K562 (cell line): ENCODE measurements around the gene KCNK3. TPM values are rescaled to one million over a fixed set of nuclear protein-coding genes. Genes with fewer than 3 reads are reported as not detected.

Source experiments
- CHD2 ChIP-seq: IDR thresholded peaks from 2 replicates; pipeline ENCODE4 v1.6.1; 2011; ENCODE audit warnings: low read depth, low read length
- HDAC3 ChIP-seq: fragments of 450-650 bp; IDR thresholded peaks from 2 replicates; pipeline ENCODE4 v1.6.1; 2018; ENCODE audit warnings: borderline replicate concordance, mild to moderate bottlenecking, moderate library complexity; ENCODE audit not compliant: partially characterized antibody
- HMGN3 ChIP-seq: IDR thresholded peaks from 2 replicates; pipeline ENCODE4 v1.6.1; 2011; ENCODE audit warnings: borderline replicate concordance, low read depth, mild to moderate bottlenecking, mixed read lengths, low read length; ENCODE audit not compliant: insufficient read length; ENCODE audit errors: extremely low read depth
- KAT2B ChIP-seq: IDR thresholded peaks from one replicate; pipeline ENCODE4 v1.6.1; 2012; ENCODE audit warnings: low read depth, mild to moderate bottlenecking, control low read depth, inconsistent platforms, low read length, moderate library complexity
- KLF6 ChIP-seq: fragments of 250-450 bp; sonication (Bioruptor Pico); IDR thresholded peaks from 2 replicates; pipeline ENCODE4 v1.4.0; 2020; ENCODE audit warnings: mild to moderate bottlenecking, moderate library complexity, borderline replicate concordance
- LCOR ChIP-seq: sonication (generic); formaldehyde crosslinking; IDR thresholded peaks from 2 replicates; pipeline ENCODE4 v1.8.0; 2022; ENCODE audit warnings: mild to moderate bottlenecking, missing genetic modification reagents
- NCOA1 ChIP-seq: fragments of 450-650 bp; IDR thresholded peaks from 2 replicates; pipeline ENCODE4 v1.6.1; 2016; ENCODE audit warnings: low read depth
- NCOR1 ChIP-seq: fragments of 450-650 bp; IDR thresholded peaks from 2 replicates; pipeline ENCODE4 v1.6.1; 2016; ENCODE audit warnings: mild to moderate bottlenecking, moderate library complexity
- NFATC3 ChIP-seq: fragments of 450-650 bp; IDR thresholded peaks from 2 replicates; pipeline ENCODE4 v1.6.1; 2017; ENCODE audit warnings: mild to moderate bottlenecking
- NFIX ChIP-seq: fragments of 250-450 bp; sonication (Bioruptor Pico); IDR thresholded peaks from 2 replicates; pipeline ENCODE4 v1.4.0; 2020; ENCODE audit warnings: low read depth, mild to moderate bottlenecking, moderate library complexity
- RCOR1 ChIP-seq, 2 experiments: IDR thresholded peaks; 2 replicates each; pipeline ENCODE4 v1.6.1; 2012; ENCODE audit warnings: low read depth in 2 of 2, low read length in 2 of 2, borderline replicate concordance in 1 of 2, improper control_type of control experiment in 1 of 2
- TBL1XR1 ChIP-seq, 2 experiments: IDR thresholded peaks; 2 replicates each; pipeline ENCODE4 v1.6.1; 2012; ENCODE audit warnings: improper control_type of control experiment in 2 of 2, low read length in 2 of 2, mild to moderate bottlenecking in 1 of 2
- ZFX ChIP-seq: sonication (generic); formaldehyde crosslinking; IDR thresholded peaks from 2 replicates; pipeline ENCODE4 v1.8.0; 2022; ENCODE audit warnings: mild to moderate bottlenecking, missing genetic modification reagents, moderate library complexity
- ZNF778 ChIP-seq: fragments of 450-650 bp; formaldehyde crosslinking; IDR thresholded peaks from 2 replicates; pipeline ENCODE4 v1.4.0; 2020; ENCODE audit warnings: mild to moderate bottlenecking, moderate library complexity
- polyA plus RNA-seq, 8 experiments: library from polyadenylated mRNA; depleted of rRNA in 4 of 8; stranded (reverse) in 5 of 8; unstranded in 3 of 8; fragments of >200 nt; fragmentation: Nextera tagmentation in 2 of 8; fragmentation: Illumina TruSeq in 1 of 8; extraction: Ambion mirVana in 2 of 8; extraction: Trizol in 1 of 8; gene quantifications; 2 replicates each; pipeline versions ENCODE4 v1.2.1 to v1.2.3, GENCODE V29; 2011 to 2014; ENCODE audit warnings: inconsistent platforms in 1 of 8, missing spikeins in 1 of 8
- total RNA-seq, 7 experiments: library from RNA; depleted of rRNA in 6 of 7; stranded (reverse); fragments of >200 nt in 6 of 7; fragmentation: Illumina TruSeq in 2 of 7; extraction: Trizol in 2 of 7; gene quantifications; 2 replicates each; pipeline versions ENCODE4 v1.2.1 to v1.2.3, GENCODE V29; 2011 to 2021; ENCODE audit warnings: low replicate concordance in 1 of 7
- TF ChIP-seq, protein P1 (sequence below): sonication (generic); formaldehyde crosslinking; IDR thresholded peaks from 2 replicates; pipeline ENCODE4 v1.8.0; 2023; ENCODE audit warnings: mild to moderate bottlenecking, missing genetic modification reagents
- TF ChIP-seq, protein P2 (sequence below): fragments of 250-450 bp; sonication (Bioruptor Pico); IDR thresholded peaks from 2 replicates; pipeline ENCODE4 v1.9.0; 2021; ENCODE audit warnings: mild to moderate bottlenecking, inconsistent platforms
- TF ChIP-seq, protein P3 (sequence below), 2 experiments: fragments of 200-800 bp in 1 of 2; sonication (Bioruptor generic) in 1 of 2; sonication (generic) in 1 of 2; formaldehyde crosslinking in 1 of 2; IDR thresholded peaks in 1 of 2; conservative IDR thresholded peaks in 1 of 2; 2 replicates each; pipeline versions ENCODE4 v1.5.0 to v1.6.1; 2016 to 2020; ENCODE audit warnings: missing compliant biosample characterization in 1 of 2, missing genetic modification characterization in 1 of 2, missing genetic modification reagents in 1 of 2
- TF ChIP-seq, protein P4 (sequence below): fragments of 250-450 bp; sonication (Bioruptor Pico); IDR thresholded peaks from 2 replicates; pipeline ENCODE4 v1.5.0; 2020; ENCODE audit warnings: mild to moderate bottlenecking, borderline replicate concordance
- TF ChIP-seq, protein P5 (sequence below): sonication (generic); formaldehyde crosslinking; IDR thresholded peaks from 2 replicates; pipeline ENCODE4 v1.8.0; 2022; ENCODE audit warnings: mild to moderate bottlenecking, missing genetic modification reagents

Gene KCNK3
- total and polyA plus RNA-seq, 9 of the 15 experiments (the other 6 are each of a cell fraction or from before 2014, with no cell fraction given): 0.01 to 0.20 (median 0.07) TPM; not detected in 5

DNA sequence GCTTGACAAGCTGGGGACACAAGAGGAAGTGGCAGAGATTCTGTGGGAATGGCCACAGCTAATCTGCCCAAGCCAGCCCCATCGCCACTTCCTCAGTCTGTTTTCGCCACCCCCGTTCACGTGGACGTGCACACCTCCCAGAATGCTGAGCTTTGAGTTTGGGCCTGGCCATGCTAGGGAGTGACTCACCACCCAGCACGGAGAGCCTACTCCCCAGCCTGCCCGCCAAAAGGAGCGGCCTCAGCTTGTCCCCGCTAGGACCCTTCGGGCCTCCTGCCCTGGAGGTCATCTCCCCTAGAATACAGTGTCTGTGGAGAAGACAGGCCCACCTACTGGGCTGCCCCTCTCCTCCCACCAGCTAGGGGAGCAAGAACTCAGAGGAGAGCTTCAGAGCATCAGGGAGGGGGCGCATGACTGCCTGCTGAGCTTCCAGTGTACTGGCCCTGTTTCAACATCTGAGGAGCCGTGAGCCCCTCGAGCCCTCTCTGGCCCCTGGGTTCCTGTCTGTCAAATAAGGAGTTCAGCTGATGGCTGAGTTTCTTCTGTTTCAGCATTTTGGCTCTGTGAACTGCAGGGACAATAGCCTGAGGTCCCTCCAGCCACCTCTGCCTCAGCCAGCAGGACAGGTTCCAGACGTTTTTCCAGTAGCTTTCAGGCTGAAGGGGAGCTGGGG lies 76.7 kb downstream of the KCNK3 start (continued):
- TF ChIP-seq HMGN3 (peak; percentile 80), HDAC3 (peak; percentile 68), KAT2B (no peak), LCOR (CRISPR knock-in tag) (peak; percentile 93), TBL1XR1 (IDR thresholded peaks at IDR 0.05; ENCODE audit: low read length in 2 of 2) (peak; percentile 34 to 87; a peak in 3 of 4 replicates), NCOR1 (peak; percentile 83), CHD2 (no peak), ZFX (peak; percentile 85), NFIX (CRISPR knock-in tag) (no peak), RCOR1 (IDR thresholded peaks at IDR 0.05; ENCODE audit: borderline replicate concordance in 1 of 2, low read depth in 2 of 2, low read length in 2 of 2) (peak; percentile 88 to 99), NFATC3 (no peak), NCOA1 (peak; percentile 76), ZNF778 (CRISPR knock-in tag) (no peak), KLF6 (peak; percentile 39; the same call in 1 of the 2 replicates)
- TF ChIP-seq, protein P1, sequence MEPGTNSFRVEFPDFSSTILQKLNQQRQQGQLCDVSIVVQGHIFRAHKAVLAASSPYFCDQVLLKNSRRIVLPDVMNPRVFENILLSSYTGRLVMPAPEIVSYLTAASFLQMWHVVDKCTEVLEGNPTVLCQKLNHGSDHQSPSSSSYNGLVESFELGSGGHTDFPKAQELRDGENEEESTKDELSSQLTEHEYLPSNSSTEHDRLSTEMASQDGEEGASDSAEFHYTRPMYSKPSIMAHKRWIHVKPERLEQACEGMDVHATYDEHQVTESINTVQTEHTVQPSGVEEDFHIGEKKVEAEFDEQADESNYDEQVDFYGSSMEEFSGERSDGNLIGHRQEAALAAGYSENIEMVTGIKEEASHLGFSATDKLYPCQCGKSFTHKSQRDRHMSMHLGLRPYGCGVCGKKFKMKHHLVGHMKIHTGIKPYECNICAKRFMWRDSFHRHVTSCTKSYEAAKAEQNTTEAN (CRISPR knock-in tag): no peak
- TF ChIP-seq, protein P2, sequence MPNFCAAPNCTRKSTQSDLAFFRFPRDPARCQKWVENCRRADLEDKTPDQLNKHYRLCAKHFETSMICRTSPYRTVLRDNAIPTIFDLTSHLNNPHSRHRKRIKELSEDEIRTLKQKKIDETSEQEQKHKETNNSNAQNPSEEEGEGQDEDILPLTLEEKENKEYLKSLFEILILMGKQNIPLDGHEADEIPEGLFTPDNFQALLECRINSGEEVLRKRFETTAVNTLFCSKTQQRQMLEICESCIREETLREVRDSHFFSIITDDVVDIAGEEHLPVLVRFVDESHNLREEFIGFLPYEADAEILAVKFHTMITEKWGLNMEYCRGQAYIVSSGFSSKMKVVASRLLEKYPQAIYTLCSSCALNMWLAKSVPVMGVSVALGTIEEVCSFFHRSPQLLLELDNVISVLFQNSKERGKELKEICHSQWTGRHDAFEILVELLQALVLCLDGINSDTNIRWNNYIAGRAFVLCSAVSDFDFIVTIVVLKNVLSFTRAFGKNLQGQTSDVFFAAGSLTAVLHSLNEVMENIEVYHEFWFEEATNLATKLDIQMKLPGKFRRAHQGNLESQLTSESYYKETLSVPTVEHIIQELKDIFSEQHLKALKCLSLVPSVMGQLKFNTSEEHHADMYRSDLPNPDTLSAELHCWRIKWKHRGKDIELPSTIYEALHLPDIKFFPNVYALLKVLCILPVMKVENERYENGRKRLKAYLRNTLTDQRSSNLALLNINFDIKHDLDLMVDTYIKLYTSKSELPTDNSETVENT: no peak
- TF ChIP-seq, protein P3, sequence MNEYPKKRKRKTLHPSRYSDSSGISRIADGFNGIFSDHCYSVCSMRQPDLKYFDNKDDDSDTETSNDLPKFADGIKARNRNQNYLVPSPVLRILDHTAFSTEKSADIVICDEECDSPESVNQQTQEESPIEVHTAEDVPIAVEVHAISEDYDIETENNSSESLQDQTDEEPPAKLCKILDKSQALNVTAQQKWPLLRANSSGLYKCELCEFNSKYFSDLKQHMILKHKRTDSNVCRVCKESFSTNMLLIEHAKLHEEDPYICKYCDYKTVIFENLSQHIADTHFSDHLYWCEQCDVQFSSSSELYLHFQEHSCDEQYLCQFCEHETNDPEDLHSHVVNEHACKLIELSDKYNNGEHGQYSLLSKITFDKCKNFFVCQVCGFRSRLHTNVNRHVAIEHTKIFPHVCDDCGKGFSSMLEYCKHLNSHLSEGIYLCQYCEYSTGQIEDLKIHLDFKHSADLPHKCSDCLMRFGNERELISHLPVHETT (CRISPR knock-in tag; conservative IDR thresholded peaks at IDR 0.05 in 1 of 2, IDR thresholded peaks at IDR 0.05 in 1 of 2): peak in 1 of 2 experiments; percentile 48; a peak in 1 of 4 replicates
- TF ChIP-seq, protein P4, sequence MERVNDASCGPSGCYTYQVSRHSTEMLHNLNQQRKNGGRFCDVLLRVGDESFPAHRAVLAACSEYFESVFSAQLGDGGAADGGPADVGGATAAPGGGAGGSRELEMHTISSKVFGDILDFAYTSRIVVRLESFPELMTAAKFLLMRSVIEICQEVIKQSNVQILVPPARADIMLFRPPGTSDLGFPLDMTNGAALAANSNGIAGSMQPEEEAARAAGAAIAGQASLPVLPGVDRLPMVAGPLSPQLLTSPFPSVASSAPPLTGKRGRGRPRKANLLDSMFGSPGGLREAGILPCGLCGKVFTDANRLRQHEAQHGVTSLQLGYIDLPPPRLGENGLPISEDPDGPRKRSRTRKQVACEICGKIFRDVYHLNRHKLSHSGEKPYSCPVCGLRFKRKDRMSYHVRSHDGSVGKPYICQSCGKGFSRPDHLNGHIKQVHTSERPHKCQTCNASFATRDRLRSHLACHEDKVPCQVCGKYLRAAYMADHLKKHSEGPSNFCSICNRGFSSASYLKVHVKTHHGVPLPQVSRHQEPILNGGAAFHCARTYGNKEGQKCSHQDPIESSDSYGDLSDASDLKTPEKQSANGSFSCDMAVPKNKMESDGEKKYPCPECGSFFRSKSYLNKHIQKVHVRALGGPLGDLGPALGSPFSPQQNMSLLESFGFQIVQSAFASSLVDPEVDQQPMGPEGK (CRISPR knock-in tag): 0 out of 2 replicates have a peak, but pooled peaks have one; percentile 14
- TF ChIP-seq, protein P5, sequence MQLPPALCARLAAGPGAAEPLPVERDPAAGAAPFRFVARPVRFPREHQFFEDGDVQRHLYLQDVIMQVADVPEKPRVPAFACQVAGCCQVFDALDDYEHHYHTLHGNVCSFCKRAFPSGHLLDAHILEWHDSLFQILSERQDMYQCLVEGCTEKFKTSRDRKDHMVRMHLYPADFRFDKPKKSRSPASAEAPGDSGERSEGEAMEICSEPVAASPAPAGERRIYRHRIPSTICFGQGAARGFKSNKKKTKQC (CRISPR knock-in tag): peak; percentile 82
